Nephron progenitor cell (in vitro differentiated cells): ENCODE data around the gene GTF2A1L.
"Not testable (repeated sequence)": the region's sequence is repeated elsewhere in the genome, so short reads cannot be mapped to it uniquely, and the experiment has no call there.

Source experiments
- DNase-seq: peaks from one replicate; pipeline ENCODE4 v3.0.0; 2021
- H3K27ac Mint-ChIP-seq: 2 replicates; pipeline ENCODE4 v1.8.0; 2021; ENCODE audit warnings: mild to moderate bottlenecking, moderate library complexity, mixed read lengths
- H3K27me3 Mint-ChIP-seq: 2 replicates; pipeline ENCODE4 v1.8.0; 2021; ENCODE audit warnings: mild to moderate bottlenecking, low read depth, mixed read lengths; ENCODE audit not compliant: poor library complexity
- H3K36me3 Mint-ChIP-seq: 2 replicates; pipeline ENCODE4 v1.8.0; 2021; ENCODE audit warnings: low read depth, mixed read lengths
- H3K4me1 Mint-ChIP-seq: 2 replicates; pipeline ENCODE4 v1.8.0; 2021; ENCODE audit warnings: mixed read lengths
- H3K4me3 Mint-ChIP-seq: 2 replicates; pipeline ENCODE4 v1.8.0; 2021; ENCODE audit warnings: mild to moderate bottlenecking, moderate library complexity, mixed read lengths
- H3K9me3 Mint-ChIP-seq: 2 replicates; pipeline ENCODE4 v1.8.0; 2021; ENCODE audit warnings: mild to moderate bottlenecking, moderate library complexity, mixed read lengths
- TF ChIP-seq, protein P1 (sequence below): fragments of 200-600 bp; sonication (generic); IDR thresholded peaks from 2 replicates; pipeline ENCODE4 v1.5.0; 2021; ENCODE audit warnings: antibody characterized with exemption

Gene GTF2A1L

DNA sequence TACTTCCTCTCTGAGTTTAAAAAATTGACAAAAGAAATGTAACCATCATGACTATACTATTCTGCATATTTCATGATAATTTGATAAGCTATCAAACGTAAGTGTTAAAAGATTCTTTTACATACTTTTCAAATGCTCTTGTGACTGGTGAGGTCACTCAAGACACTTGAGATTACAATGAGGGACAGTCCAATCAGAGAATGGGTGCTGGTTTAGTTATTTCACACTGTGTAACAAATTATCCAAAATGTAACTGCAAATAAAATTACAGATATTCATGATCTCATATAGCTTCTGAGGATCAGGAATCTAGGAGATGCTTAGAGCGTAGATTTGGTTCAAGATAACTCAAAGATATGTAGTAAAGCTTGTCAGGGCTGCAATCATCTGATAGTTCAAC, 4.4 kb upstream of the GTF2A1L start:
- Mint-ChIP-seq H3K4me3 (no peak overlapping the region), H3K27me3 (no peaks in the 10 kb centered on the region), H3K36me3 (peaks cover 5% of the 10 kb centered on the region), H3K27ac (no peak overlapping the region), H3K4me1 (peaks cover 7% of the 10 kb centered on the region), H3K9me3 (peaks cover 25% of the 10 kb centered on the region)
- TF ChIP-seq, protein P1, sequence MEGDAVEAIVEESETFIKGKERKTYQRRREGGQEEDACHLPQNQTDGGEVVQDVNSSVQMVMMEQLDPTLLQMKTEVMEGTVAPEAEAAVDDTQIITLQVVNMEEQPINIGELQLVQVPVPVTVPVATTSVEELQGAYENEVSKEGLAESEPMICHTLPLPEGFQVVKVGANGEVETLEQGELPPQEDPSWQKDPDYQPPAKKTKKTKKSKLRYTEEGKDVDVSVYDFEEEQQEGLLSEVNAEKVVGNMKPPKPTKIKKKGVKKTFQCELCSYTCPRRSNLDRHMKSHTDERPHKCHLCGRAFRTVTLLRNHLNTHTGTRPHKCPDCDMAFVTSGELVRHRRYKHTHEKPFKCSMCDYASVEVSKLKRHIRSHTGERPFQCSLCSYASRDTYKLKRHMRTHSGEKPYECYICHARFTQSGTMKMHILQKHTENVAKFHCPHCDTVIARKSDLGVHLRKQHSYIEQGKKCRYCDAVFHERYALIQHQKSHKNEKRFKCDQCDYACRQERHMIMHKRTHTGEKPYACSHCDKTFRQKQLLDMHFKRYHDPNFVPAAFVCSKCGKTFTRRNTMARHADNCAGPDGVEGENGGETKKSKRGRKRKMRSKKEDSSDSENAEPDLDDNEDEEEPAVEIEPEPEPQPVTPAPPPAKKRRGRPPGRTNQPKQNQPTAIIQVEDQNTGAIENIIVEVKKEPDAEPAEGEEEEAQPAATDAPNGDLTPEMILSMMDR: no peak
- no peak for DNase-seq

DNA sequence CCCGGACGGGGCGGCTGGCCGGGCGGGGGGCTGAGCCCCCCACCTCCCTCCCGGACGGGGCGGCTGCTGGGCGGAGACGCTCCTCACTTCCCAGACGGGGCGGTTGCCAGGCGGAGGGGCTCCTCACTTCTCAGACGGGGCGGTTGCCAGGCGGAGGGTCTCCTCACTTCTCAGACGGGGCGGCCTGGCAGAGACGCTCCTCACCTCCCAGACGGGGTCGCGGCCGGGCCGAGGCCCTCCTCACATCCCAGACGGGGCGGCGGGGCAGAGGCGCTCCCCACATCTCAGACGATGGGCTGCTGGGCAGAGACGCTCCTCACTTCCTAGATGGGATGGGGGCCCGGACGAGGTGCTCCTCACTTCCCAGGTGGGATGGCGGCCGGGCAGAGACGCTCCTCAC, 3.1 kb upstream of the GTF2A1L start:
- H3K27ac Mint-ChIP-seq, H3K27me3 Mint-ChIP-seq, DNase-seq, H3K4me1 Mint-ChIP-seq, H3K4me3 Mint-ChIP-seq, H3K36me3 Mint-ChIP-seq: not testable (repeated sequence)
- peaks cover 25% of the 10 kb centered on the region for H3K9me3 Mint-ChIP-seq

DNA sequence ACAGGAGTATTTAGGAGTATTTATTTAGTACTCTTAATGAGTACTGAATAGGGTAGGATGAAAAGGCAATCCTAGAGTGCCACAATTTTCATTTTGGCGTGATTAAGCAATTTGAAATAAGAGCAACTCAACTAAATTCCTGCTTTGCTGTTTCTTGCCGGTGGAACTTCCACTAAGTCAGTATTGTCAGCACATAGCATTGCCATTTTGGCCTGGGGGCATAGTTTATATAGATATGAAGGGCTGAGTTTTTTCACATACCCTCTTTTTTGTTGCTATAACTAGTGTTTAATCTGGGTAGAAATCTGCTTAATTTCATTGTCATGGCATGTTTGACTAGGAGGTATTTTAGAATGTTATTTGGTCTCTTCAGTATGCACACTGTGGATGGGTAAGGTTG, 1.9 kb downstream of the GTF2A1L start:
- DNase-seq: no peak
- H3K9me3 Mint-ChIP-seq: peaks cover 17% of the 10 kb centered on the region
- no peak overlapping the region for H3K4me3 Mint-ChIP-seq
- TF ChIP-seq, protein P1: no peak
- H3K36me3 Mint-ChIP-seq: no peaks in the 10 kb centered on the region
- no peaks in the 10 kb centered on the region for H3K27me3 Mint-ChIP-seq
- no peak overlapping the region for H3K27ac Mint-ChIP-seq
- peaks cover 9% of the 10 kb centered on the region for H3K4me1 Mint-ChIP-seq

DNA sequence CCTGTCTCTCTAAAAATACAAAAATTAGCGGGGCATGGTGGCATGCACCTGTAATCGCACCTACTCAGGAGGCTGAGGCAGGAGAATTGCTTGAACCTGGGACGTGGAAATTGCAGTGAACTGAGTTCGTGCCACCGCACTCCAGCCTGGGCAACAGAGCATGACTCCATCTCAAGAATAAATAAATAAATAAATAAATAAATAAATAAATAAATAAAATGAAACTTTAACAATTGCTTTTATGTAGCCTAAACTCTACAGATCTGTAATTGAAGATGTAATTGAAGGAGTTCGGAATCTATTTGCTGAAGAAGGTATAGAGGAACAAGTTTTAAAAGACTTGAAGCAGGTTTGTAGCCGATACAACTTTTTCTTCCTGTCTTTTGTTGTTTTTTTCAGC, 2.9 kb downstream of the GTF2A1L start:
- TF ChIP-seq, protein P1: no peak
- Mint-ChIP-seq H3K36me3 (no peaks in the 10 kb centered on the region), H3K4me1 (peaks cover 9% of the 10 kb centered on the region), H3K27ac (no peak overlapping the region), H3K27me3 (no peaks in the 10 kb centered on the region), H3K4me3 (no peak overlapping the region), H3K9me3 (peaks cover 17% of the 10 kb centered on the region)
- DNase-seq: no peak

DNA sequence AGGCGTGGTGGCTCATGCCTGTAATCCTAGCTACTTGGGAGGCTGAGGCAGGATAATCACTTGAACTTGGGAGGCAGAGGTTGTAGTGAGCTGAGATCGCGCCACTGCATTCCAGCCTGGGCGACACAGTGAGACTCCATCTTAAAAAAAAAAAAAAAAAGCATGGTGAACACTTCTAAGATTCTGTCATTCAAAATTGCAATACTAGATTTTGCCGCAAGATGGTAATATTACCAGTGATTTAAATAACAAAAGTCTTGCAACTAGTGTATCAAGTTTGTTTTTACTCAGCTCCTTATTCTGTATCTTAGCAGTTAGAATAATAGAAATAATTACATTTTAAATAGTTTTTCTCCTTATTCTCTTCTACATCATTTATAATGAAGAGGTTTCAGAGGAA, 5.0 kb downstream of the GTF2A1L start:
- H3K36me3 Mint-ChIP-seq, H3K27ac Mint-ChIP-seq, H3K4me3 Mint-ChIP-seq, H3K27me3 Mint-ChIP-seq, H3K4me1 Mint-ChIP-seq, DNase-seq: not testable (repeated sequence)
- H3K9me3 Mint-ChIP-seq: peaks cover 21% of the 10 kb centered on the region

DNA sequence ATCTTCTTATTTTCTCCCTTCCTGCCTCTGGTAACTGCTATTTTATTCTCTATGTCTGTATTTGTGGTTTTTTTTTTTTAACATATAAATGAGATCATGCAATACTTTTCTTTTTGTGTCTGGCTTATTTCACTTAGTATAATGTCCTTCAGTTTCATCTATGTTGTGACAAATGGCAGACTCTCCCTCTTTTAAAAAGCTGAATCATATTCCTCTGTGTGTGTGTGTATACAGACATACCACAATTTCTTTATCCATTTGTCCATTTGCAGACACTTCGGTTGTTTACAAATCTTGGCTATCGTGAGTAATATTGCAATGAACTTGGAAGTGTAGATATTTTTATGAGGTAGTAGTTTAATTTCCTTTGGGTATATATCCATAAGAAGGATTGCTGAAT, 7.0 kb downstream of the GTF2A1L start:
- Mint-ChIP-seq H3K27me3 (no peaks in the 10 kb centered on the region), H3K36me3 (no peaks in the 10 kb centered on the region), H3K4me1 (no peaks in the 10 kb centered on the region), H3K27ac (no peak overlapping the region), H3K4me3 (no peak overlapping the region), H3K9me3 (peaks cover 21% of the 10 kb centered on the region)
- TF ChIP-seq, protein P1: no peak
- DNase-seq: no peak

DNA sequence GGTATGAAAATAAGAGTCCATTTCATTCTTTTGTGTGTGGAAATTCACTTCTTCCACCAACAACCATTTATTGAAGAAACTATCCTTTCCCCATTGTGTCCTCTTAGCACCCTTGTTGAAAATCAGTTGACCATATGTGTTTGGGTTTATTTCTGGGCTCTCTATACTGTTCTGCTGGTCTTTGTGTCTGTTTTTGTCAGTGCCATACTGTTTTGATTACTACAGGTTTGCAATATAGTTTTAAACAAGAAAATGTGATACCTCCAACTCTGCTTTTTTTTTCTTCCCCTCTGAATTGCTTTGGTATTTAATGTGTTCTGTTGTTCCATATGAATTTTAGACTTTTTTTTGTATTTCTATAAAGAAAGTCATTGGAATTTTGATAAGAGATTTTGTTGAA, 8.4 kb downstream of the GTF2A1L start:
- DNase-seq: no peak
- Mint-ChIP-seq H3K36me3 (no peaks in the 10 kb centered on the region), H3K27ac (no peak overlapping the region), H3K27me3 (no peaks in the 10 kb centered on the region), H3K4me3 (no peak overlapping the region), H3K9me3 (peaks cover 21% of the 10 kb centered on the region), H3K4me1 (no peaks in the 10 kb centered on the region)
- TF ChIP-seq, protein P1: no peak
